Stimulated activated CD4-positive, alpha-beta T cell treated with anti-CD3 and anti-CD28 coated beads, Interleukin-2, amount 100 ng/mL, for 24 hours (primary cell): Measurements from ENCODE around the gene TAAR9.
"Not testable (repeated sequence)": the region's sequence is repeated elsewhere in the genome, so short reads cannot be mapped to it uniquely, and the experiment has no call there.

Experiments used
- DNase-seq, 2 donors: peaks; one replicate each; pipeline ENCODE4 v3.0.0-alpha.2; 2020

TAAR9 gene

GRCh38 chr6:132520953-132521352, 17.1 kb upstream of the TAAR9 start:
- DNase-seq: no peak

- DNase-seq: no peak
Measured at GRCh38 chr6:132524646-132525045, 13.4 kb upstream of the TAAR9 start.

- DNase-seq: no peak
Measured at GRCh38 chr6:132525866-132526265, 12.2 kb upstream of the TAAR9 start.

- no peak for DNase-seq
Measured at GRCh38 chr6:132526461-132526860, 11.6 kb upstream of the TAAR9 start.

GRCh38 chr6:132527791-132528190, 10.3 kb upstream of the TAAR9 start:
- no peak for DNase-seq

GRCh38 chr6:132530293-132530974, 7.6 kb upstream of the TAAR9 start:
- peak; percentile 66 to 83 for DNase-seq

- not testable (repeated sequence) for DNase-seq
Measured at GRCh38 chr6:132534546-132534945, 3.5 kb upstream of the TAAR9 start.

- no peak for DNase-seq
Measured at GRCh38 chr6:132537145-132537544, 932 bp upstream of the TAAR9 start.

GRCh38 chr6:132544826-132545225, 6.7 kb downstream of the TAAR9 start:
- DNase-seq: no peak

- DNase-seq: no peak
Measured at GRCh38 chr6:132548746-132549463, 10.8 kb downstream of the TAAR9 start.

- no peak for DNase-seq
Measured at GRCh38 chr6:132551214-132551613, 13.1 kb downstream of the TAAR9 start.

- DNase-seq: no peak
Measured at GRCh38 chr6:132552372-132552771, 14.3 kb downstream of the TAAR9 start, which contains the start of gene TAAR8. TSS of gene TAAR8 (plus strand) at chr6:132552672. CDS start at chr6:132552693, 21 bp downstream.

GRCh38 chr6:132560087-132560486, 22.0 kb downstream of the TAAR9 start:
- DNase-seq: not testable (repeated sequence)

- no peak for DNase-seq
Measured at GRCh38 chr6:132566404-132566803, 28.3 kb downstream of the TAAR9 start.

- DNase-seq: no peak
Measured at GRCh38 chr6:132567566-132567965, 29.5 kb downstream of the TAAR9 start.

- no peak for DNase-seq
Measured at GRCh38 chr6:132568611-132569010, 30.5 kb downstream of the TAAR9 start.

GRCh38 chr6:132569170-132569569, 31.1 kb downstream of the TAAR9 start:
- DNase-seq: no peak

GRCh38 chr6:132570221-132570777, 32.2 kb downstream of the TAAR9 start, which contains the start of gene TAAR6:
TSS of gene TAAR6 (plus strand) at chr6:132570322. CDS start at chr6:132570322, 0 bp downstream.
- no peak for DNase-seq

- no peak for DNase-seq
Measured at GRCh38 chr6:132571774-132572173, 33.7 kb downstream of the TAAR9 start.

- DNase-seq: no peak
Measured at GRCh38 chr6:132584698-132585097, 46.6 kb downstream of the TAAR9 start.

GRCh38 chr6:132587424-132587823, 49.3 kb downstream of the TAAR9 start:
- DNase-seq: no peak
